Choroid plexus epithelial cell (primary cell): ENCODE measurements around the gene OR9I1.

Experiments used
- DNase-seq: peaks from one replicate; pipeline ENCODE4 v3.0.0-alpha.2; 2010; ENCODE audit warnings: low read depth
- H3K4me3 ChIP-seq: 2 replicates; pipeline ENCODE4 v1.5.1; 2011; ENCODE audit warnings: low read depth, mild to moderate bottlenecking, control low read depth, low read length, moderate library complexity
- CTCF ChIP-seq: conservative IDR thresholded peaks from 2 replicates; pipeline ENCODE4 v1.5.1; 2011; ENCODE audit warnings: low read depth, mild to moderate bottlenecking, control low read depth, inconsistent platforms, low read length, moderate library complexity

Gene OR9I1

GRCh38 chr11:58134151-58134550 lies 8.8 kb upstream of the OR9I1 start:
- TF ChIP-seq CTCF = no peak
- H3K4me3 ChIP-seq = no peak overlapping the region
- DNase-seq = no peak

- no peak for DNase-seq
- H3K4me3 ChIP-seq = no peak overlapping the region
- no peak for TF ChIP-seq CTCF
Measured at GRCh38 chr11:58133309-58134076, 8.2 kb upstream of the OR9I1 start.

GRCh38 chr11:58127350-58127749 lies 2.0 kb upstream of the OR9I1 start:
- no peak for DNase-seq
- no peak for TF ChIP-seq CTCF
- no peak overlapping the region for H3K4me3 ChIP-seq

GRCh38 chr11:58121096-58121495 lies 4.2 kb downstream of the OR9I1 start:
- no peak for TF ChIP-seq CTCF
- H3K4me3 ChIP-seq = no peak overlapping the region
- DNase-seq = no peak

- no peak overlapping the region for H3K4me3 ChIP-seq
- no peak for DNase-seq
- no peak for TF ChIP-seq CTCF
Measured at GRCh38 chr11:58097437-58097836, 27.9 kb downstream of the OR9I1 start.

GRCh38 chr11:58086528-58086927 lies 38.8 kb downstream of the OR9I1 start:
- no peak for TF ChIP-seq CTCF
- H3K4me3 ChIP-seq = no peak overlapping the region
- no peak for DNase-seq

GRCh38 chr11:58075781-58076180 lies 49.5 kb downstream of the OR9I1 start:
- no peak for TF ChIP-seq CTCF
- no peak overlapping the region for H3K4me3 ChIP-seq
- DNase-seq = no peak
